ENCODE data around the gene RPS17. TPM values are rescaled to one million over a fixed set of nuclear protein-coding genes. Genes with fewer than 3 reads are reported as not detected.
A peak's percentile ranks its signal among the peaks of the same experiment; 100 is the strongest.
"Not testable (repeated sequence)": the region's sequence is repeated elsewhere in the genome, so short reads cannot be mapped to it uniquely, and the experiment has no call there.

The RPS17 gene
- total RNA-seq, 1 experiment from 2014 or later, result 4,992 TPM

DNA sequence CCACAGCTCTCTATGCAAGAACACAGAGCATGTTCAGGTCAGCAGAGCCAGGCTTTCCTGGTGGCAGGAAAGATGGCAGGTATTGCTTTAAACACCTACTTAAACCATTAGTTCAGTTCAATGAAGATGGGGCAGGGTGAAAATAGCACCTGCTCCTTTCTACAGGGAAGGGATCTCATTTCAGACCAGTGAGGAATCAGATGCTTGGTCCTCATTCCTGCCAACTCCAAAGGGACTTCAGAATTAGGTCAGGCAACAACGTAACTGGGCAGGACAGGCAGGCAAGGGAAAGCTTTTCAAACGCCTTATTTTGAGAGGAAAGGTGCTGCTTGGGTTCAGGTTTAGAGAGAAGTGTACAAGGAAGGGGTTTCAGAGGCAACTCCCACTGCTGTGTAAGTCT is 12.6 kb upstream of the RPS17 start:
- in situ Hi-C loops (cut with HindIII; ENCODE audit: low pct_unique_long_range_greater_than_20kb, low sequenced_read_pairs), result no loop called here
- DNase-seq (ENCODE audit: low read depth, low spot score), result no peak

DNA sequence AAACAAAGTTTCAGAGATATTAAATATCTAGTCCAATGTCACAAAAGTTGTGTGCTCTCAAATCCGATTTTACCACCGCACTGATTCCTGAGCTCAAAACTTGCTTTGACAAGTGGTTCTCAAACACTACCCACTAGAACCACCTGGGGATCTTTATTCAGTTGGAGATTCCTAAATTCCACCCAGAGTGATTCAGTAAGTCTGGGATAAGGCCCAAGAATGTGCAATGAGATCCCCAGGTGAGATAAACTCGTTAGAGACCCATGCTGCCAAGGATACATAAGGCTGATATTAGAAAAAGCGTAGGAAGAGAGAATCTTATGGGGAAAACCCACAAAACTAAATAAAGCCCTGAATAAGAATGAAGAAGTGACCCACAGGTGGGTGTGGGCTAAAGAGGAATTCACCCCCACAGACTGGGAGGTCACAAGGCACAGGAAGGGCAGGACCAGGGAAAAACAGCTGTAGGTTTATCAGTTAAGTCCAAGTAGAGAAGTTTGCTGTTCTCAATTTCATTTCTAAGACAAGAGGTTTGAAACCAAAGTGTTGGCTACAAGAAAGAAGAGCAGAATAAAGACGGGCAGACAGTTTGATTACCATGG is 11.5 kb upstream of the RPS17 start:
- DNase-seq (ENCODE audit: low read depth, low spot score), result no peak
- in situ Hi-C loops (cut with HindIII; ENCODE audit: low pct_unique_long_range_greater_than_20kb, low sequenced_read_pairs), result no loop called here

DNA sequence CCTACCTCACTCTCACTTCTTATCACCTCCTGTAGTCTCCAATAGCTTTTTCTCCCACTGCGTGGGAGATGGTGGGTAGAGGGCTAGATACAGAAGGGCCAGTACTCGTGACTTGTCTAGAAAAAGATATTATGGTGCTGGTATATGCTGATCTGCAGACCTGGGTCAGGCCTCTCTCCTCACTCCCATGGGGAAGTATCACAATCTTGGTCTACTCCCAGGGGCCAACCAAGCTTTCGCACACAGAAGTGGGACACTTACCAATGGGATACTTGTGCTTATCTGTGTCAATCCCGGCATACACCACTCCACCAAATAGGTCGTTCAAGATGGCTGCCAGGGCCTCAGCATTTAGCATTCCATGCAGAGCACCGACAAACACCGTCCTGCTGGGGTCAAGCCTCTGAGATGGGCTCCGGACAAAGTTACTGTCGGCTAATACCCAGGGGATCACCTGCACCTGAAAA is 9.0 kb upstream of the RPS17 start:
- no peak for DNase-seq (ENCODE audit: low read depth, low spot score)
- in situ Hi-C loops (cut with HindIII; ENCODE audit: low pct_unique_long_range_greater_than_20kb, low sequenced_read_pairs), result no loop called here

DNA sequence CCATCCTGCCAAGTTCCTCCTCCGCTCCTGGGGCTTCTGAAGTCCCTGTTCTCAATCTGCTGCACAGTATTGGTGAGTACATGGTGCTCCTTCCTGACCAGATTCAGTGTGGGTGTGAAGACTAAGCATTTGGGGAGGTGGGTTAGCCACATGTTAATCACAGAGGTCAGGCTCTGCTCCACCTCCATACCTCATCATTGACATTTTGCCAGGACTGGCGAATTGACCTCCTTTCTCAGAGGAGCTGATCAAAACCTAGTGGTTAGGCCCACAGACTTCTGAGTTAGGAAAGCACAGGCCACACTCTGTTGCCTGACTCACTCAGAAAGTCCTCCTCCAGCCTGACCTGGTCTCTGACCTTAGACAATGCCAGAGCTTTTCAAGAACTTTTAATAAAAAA is 8.4 kb upstream of the RPS17 start:
- DNase-seq (ENCODE audit: low read depth, low spot score), result no peak
- in situ Hi-C loops (cut with HindIII; ENCODE audit: low pct_unique_long_range_greater_than_20kb, low sequenced_read_pairs), result no loop called here

DNA sequence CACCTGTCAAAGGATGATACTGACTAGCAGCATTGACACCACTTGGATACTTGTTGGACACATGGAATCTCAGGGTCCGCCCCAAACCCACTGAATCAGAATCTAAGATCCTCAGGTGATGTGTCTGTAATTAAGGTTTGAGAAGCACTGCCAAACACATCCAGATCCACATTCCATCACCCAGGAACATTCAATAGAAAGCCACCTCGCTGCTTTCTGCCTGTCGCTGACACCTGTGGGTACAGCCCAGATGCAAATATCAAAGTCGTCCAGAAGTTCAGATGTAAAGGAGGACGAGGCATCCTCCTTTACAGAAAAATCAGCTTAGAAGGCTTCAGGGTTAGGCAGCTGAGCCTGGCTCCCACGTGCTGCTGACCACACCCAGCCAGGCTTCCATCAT is 5.2 kb upstream of the RPS17 start:
- DNase-seq (ENCODE audit: low read depth, low spot score), result no peak
- in situ Hi-C loops (cut with HindIII; ENCODE audit: low pct_unique_long_range_greater_than_20kb, low sequenced_read_pairs), result no loop called here

DNA sequence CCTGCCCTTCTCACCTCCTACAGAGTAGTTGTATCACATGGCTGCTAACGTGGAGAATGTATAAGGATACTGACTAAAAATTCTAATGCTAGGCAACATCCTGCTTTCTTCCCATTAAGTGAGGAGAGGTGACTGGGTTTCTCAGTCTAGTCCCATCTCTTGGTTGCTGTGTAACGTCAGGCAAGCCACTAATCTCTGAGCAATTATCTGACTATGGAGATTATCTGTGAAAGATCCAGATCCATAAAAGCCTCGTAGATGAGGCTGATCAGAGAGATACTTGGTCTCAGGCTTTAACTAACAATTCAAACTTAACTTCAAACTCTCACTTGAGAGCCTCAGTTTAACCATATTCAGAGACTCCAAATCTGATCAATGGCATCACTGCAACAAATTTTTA is 4.7 kb upstream of the RPS17 start:
- in situ Hi-C loops (cut with HindIII; ENCODE audit: low pct_unique_long_range_greater_than_20kb, low sequenced_read_pairs), result no loop called here
- DNase-seq (ENCODE audit: low read depth, low spot score), result no peak

DNA sequence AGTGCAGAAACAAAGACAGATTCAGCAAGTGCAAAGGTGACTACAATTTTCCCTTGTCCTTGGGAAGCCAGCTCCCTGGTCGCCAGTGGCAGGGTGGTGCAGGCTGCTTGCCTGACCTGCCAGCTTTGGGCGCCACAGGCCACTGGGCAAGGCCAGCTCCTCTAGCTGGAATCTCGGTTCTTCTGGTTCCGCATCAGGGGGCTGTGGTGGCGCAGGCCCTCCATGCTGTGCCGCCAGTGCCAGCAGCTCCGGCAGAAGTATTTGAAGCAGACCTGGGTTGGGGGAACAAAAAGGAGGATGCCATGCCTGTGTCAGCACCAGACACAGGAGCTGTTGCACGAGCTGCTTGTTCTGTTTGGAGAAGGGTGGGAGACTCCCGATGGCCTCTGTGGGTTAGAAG is 4.2 kb upstream of the RPS17 start:
- DNase-seq (ENCODE audit: low read depth, low spot score), result no peak
- in situ Hi-C loops (cut with HindIII; ENCODE audit: low pct_unique_long_range_greater_than_20kb, low sequenced_read_pairs), result no loop called here

DNA sequence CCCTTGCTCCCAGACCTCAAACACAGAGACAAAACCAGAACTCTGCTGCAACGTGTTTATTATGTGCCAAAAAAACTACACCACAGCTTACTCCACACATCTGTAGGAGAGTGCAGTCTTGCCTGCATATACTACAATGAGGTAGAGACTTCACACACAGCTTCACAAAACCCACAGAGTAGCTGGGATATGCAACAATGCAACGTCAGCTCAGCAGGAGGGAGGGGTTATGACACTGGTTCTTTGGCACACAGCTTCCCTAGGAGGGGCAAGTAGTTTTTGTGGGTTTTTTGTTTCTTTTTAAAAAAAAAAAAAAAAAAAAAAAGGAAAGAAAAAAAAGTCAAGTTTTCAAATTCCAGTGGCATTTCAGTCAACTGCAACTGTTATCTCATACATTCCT is 2.9 kb upstream of the RPS17 start:
- DNase-seq (ENCODE audit: low read depth, low spot score), result no peak
- in situ Hi-C loops (cut with HindIII; ENCODE audit: low pct_unique_long_range_greater_than_20kb, low sequenced_read_pairs), result no loop called here

DNA sequence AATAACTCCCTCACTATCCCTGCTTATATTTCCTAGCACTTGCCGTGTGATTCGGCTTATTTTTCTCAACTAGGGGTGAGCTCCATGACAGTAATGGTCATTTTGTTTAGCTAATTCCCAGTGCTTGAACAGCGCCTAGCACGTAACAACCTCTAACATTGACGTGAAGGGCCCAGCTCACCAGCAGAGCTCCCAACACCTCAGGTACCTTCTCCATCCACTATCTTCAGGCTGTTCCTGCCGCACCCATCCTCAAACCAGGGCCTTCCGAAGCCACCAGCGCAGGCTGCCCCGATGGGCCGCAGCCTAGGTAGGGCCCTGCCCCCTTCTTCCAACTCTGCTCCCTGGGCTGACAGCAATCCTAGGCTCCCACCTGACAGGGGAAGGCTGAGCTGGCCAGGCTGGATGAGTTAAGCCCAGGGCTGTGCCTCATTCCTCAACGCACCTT is 751 bp upstream of the RPS17 start:
- DNase-seq (ENCODE audit: low read depth, low spot score), result no peak
- in situ Hi-C loops (cut with HindIII; ENCODE audit: low pct_unique_long_range_greater_than_20kb, low sequenced_read_pairs), result no loop called here

DNA sequence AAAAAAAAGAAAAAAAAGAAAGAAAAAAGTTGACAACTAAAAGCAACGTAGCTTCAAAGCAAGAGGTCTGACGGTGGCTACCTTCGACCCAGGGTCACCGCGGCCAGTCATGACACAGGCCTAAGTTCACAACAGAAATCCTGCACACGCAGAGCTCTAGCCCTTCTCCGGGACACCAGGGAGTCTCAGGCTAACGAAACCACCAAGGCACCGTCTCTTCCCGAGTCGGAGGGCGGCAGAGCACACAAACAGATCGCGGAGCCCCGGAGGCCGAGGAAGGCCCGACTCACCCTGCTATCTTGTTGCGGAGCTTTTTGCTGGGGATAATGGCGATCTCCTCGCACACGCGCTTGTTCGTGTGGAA is 584 bp downstream of the RPS17 start:
- DNase-seq (ENCODE audit: low read depth, low spot score), result no peak
- in situ Hi-C loops (cut with HindIII; ENCODE audit: low pct_unique_long_range_greater_than_20kb, low sequenced_read_pairs), result no loop called here

DNA sequence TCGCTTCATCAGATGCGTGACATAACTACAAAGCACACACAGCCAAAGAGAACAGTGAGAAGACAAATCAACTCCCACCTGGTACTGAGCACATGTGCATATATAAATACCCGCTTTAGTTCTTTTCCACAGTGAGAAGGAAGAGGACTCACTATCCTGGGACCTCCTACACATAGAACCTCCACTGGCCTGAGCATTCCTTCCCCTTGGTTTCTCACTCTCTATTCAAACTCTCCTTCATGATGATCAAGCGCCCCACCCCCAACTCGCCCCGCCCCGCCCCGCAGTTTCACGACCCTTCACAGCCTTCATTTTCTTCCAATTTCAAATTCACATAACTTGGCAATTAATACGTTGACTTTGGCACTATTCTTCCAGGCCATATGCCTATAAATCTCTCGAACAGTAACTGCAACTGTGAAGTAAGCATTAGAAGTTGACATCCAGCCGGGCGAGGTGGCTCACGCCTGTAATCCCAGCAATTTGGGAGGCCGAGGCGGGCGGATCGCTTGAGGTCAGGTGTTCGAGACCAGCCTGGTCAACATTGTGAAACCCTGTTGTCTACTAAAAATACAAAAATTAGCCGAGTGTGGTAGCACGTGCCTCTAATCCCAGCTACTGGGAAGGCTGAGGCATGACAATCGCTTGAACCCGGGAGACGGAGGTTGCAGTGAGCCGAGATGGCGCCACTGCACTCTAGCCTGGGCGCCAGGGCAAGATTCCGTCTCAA is 1.1 kb downstream of the RPS17 start:
- DNase-seq (ENCODE audit: low read depth, low spot score), result no peak
- in situ Hi-C loops (cut with HindIII; ENCODE audit: low pct_unique_long_range_greater_than_20kb, low sequenced_read_pairs), result no loop called here

DNA sequence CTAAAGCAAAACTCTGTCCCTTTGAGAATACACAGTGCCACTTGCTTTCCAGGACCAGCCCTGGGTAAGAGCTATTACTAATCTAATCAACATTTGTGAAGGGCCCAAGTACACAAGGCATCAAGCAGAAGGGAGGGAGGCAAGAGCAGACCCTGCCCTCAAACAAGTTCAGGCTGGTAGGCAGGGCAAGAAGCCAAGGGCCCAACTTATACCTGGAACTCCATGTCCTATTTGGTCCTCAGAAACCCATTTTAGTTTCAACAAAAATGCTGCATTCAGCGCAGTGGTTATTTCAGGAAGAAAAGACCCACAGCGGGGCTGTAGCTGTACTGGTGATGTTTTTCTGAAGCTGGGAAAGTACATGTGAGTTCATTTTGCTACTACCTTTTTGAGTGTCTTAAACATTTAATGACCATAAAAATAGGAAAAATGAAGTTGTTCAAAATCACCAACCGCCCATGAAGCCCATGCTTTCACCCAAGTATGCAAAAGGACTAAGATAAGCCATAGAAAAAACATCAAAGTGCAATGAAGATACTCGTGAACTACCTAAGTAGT is 2.8 kb downstream of the RPS17 start:
- DNase-seq (ENCODE audit: low read depth, low spot score), result no peak
- in situ Hi-C loops (cut with HindIII; ENCODE audit: low pct_unique_long_range_greater_than_20kb, low sequenced_read_pairs), result no loop called here

DNA sequence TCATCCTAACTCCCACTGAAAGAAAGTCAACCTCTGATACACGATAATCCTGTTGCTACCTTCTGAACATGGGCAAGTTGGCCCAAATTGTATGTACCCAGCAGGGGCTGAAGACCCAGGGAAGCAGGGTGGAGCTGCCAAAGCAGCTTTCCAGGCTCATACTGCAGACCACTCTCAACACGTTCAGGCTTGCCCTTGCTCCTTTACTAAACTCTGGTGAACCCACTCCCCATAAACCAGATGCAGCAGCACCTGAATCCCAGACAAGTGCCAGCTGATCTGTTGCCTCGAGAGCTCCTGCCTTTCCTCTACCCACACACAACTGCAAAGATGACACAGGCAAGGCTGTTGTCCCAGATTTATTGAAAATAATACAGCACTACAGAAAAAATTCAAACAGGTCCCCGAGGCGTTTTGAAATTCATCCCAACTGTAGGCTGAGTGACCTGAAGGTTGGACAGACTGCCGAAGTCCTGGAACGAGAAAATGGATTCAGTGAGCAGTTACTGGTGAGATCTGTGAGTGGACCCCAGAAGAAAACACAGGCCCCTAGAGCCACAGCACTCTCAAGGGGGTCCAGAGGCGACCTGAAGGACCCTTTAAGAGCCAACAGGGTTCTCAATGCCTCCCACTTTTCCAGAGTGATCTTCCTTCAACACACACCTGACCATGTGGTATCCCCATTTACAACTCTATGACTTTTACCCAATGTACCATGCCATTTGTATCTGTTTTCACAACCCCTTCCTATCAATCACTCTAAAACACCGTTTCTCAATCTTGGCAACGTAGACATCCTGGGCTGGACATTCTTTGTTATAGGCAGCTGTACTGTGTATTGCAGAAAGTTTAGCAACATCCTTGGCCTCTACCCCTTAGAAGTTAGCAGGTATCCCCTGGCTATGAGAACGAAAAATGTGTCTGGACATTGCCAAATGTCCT is 3.6 kb downstream of the RPS17 start:
- in situ Hi-C loops (cut with HindIII; ENCODE audit: low pct_unique_long_range_greater_than_20kb, low sequenced_read_pairs), result no loop called here
- DNase-seq (ENCODE audit: low read depth, low spot score), result no peak

DNA sequence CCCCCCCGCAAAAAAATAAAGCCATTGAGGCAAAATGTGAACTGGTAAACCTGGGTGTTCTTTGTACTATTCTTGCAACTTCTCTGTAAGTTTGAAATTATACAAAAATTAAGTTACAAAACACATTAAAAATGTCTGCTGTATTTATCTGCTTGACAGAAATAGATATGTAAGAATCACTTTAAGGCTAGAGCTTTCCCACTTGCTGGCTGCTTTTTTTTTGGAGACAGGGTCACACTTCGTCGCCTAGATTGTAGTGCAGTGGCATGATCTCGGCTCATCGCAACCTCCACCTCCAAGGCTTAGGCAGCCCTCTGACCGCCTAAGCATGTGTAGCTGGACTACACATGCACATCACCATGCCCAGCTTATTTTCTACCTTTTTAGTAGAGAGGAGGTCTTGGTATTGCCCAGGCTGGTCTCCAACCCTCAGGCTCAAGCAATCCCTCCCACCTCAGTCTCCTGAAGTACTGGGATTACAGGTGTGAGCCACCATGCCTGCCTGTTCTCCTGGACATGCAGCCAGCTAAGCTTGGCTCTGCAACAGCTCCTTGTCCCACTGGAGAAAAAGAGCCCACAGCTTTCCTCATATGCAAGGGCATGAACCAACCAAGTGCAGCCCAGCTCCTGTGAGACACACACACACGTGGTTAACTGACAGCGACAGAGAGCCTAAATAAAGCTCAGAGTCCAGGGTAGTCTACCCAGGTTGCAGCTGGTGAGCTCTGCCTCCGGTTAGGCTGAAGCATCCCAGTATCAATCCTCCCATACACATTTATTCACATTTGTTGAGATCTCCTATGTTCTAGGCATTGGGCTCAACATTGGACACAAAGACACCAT is 4.5 kb downstream of the RPS17 start:
- in situ Hi-C loops (cut with HindIII; ENCODE audit: low pct_unique_long_range_greater_than_20kb, low sequenced_read_pairs), result no loop called here
- DNase-seq (ENCODE audit: low read depth, low spot score), result peak; percentile 41

DNA sequence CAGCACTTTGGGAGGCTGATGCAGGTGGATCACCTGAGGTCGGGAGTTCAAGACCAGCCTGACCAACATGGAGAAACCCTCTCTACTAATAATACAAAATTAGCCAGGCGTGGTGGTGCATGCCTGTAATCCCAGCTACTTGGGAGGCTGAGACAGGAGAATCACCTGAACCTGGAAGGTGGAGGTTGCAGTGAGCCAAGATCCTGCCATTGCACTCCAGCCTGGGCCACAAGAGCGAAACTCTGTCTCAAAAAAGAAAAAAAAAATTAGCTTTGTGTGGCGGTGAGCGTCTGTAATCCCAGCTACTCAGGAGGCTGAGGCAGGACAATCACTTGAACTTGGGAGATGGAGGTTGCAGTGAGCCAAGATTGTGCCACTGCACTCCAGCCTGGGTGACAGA is 5.1 kb downstream of the RPS17 start:
- DNase-seq (ENCODE audit: low read depth, low spot score); in situ Hi-C loops (cut with HindIII; ENCODE audit: low pct_unique_long_range_greater_than_20kb, low sequenced_read_pairs): not testable (repeated sequence)

DNA sequence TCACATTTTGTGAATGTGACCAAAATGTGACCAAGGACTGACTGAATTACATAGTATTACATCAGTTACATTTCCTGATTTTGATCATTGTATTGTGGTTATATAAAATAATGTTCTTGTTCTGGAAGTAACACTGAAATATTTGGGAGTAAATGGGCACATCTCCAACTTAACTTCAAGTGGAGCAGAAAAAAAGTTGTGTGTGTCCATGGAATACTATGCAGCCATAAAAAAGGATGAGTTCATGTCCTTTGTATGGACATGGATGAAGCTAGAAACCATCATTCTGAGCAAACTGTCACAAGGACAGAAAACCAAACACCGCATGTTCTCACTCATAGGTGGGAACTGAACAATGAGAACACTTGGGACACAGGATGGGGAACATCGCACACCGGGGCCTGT is 5.8 kb downstream of the RPS17 start:
- in situ Hi-C loops (cut with HindIII; ENCODE audit: low pct_unique_long_range_greater_than_20kb, low sequenced_read_pairs); DNase-seq (ENCODE audit: low read depth, low spot score): not testable (repeated sequence)

DNA sequence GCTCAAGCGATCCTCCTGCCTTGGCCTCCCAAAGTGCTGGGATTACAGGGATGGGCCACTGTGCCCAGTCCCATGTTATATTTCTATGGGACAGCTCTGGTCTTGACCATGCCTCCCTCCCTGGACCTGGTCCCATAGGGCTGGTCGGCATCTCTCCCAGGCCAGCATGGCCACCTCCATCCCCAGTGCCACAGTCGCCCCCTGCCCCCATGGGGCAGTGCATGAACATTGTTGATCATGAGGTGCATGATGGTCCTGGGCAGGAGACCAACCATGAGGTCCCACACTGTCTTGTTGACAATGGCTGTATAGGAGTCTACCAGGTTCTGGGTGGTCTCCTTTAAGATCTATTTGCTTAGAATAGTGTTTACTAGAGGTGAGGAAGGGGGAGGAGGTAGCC is 6.5 kb downstream of the RPS17 start:
- in situ Hi-C loops (cut with HindIII; ENCODE audit: low pct_unique_long_range_greater_than_20kb, low sequenced_read_pairs), result no loop called here
- no peak for DNase-seq (ENCODE audit: low read depth, low spot score)
